HG03571 (cell line): ENCODE results near the gene TMOD1.

Source experiments
- ATAC-seq: cut with Tn5 transposase; IDR thresholded peaks from one replicate; pipeline ENCODE4 v1.9.1; 2021; ENCODE audit not compliant: unreplicated experiment

TMOD1 gene

DNA sequence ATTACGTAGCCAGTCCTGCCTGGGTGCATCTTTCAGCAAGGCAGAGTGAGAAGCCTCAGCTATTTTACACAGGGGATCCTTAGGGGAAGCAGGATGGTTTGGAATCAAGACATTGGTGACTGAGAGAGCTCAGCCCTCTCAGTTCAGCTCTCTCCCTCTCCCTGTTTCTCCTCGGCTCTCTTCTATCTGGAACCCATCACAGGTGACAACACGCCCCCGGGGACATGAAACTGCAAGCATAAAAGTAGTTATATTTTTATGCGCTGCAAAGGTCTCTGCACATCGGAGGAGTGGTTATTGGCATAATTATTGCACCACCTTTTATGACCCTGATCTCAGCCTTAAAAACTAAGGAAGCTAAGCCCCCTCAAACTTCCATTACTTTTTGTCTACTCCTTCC lies 14.2 kb downstream of the TMOD1 start:
- ATAC-seq: no peak

- ATAC-seq: no peak
These were observed 14.6 kb downstream of the TMOD1 start for GRCh38 chr9:97516111-97516510.

DNA sequence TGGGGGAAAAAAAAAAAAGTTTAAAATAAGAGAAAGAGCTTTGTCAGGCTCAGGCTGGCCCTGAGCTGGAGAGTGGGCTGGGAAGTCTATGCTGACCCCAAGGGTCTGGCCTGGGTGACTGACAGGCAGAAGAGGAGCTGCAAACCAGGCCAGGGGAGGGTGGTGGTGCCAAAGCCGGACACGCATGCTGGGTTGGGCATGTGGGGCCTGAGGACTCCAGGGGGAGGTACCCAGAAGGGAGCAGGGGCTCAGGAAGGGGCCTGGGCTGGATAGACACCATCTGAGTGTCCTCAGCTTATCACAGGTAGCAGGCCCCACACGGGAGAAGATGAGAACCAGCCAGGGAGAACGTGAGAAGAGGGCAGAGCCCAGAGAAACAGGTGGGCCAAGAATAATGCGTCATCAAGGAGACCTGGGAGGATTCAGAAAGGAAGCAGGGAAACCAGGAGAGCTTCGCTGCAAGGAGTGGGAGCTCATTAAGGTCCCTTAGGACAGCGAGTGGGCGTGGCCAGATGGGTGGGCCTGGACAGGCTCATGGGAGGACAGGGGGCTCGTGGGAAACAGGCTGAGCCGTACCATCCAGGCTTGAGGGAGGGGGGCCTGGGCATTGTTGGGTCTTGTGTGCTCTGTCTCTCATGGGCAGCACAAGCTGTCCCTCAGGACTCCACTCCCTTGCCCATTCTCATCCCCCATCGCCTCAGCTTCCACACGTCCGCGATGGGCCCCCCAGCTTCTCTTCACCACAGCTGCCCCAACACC lies 16.0 kb downstream of the TMOD1 start:
- no peak for ATAC-seq

DNA sequence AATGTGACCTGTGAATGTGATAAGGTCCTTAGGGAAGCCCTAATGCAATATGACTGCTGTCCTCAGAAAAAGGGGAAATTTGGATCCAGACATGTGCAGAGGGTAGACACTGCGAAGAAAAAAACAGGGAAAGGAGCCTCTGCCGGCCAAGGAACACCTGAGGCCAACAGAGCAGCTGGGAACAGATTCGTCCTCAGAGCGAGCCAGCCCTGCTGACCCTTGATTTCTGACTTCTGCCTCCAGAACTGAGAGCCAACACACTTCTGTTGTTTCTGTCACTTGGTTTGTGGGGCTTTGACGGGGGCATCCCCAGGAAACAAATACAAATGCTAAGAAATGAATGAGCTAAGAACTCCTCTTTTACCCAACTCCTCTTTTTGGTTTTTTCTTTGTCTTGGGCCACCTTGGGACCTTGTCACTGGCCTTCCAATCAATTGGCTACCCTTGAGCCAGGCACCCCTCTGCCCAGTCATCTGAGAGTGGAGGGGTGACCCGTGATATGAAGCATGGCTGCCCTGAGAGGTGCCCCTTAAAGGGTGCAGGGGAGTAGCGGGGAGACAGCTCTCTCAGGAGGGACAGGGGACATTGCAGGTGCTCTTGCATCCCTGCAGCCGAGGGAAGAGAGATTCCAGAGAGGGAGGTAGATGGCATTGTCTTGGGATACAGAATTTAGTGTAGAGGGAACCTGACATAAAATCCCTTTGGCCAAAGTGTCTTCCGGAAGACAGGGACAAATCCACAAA lies 16.9 kb downstream of the TMOD1 start:
- ATAC-seq: no peak

GRCh38 chr9:97518909-97519307 lies 17.4 kb downstream of the TMOD1 start:
- no peak for ATAC-seq

- ATAC-seq: no peak
These were observed 18.0 kb downstream of the TMOD1 start for GRCh38 chr9:97519441-97519970.

DNA sequence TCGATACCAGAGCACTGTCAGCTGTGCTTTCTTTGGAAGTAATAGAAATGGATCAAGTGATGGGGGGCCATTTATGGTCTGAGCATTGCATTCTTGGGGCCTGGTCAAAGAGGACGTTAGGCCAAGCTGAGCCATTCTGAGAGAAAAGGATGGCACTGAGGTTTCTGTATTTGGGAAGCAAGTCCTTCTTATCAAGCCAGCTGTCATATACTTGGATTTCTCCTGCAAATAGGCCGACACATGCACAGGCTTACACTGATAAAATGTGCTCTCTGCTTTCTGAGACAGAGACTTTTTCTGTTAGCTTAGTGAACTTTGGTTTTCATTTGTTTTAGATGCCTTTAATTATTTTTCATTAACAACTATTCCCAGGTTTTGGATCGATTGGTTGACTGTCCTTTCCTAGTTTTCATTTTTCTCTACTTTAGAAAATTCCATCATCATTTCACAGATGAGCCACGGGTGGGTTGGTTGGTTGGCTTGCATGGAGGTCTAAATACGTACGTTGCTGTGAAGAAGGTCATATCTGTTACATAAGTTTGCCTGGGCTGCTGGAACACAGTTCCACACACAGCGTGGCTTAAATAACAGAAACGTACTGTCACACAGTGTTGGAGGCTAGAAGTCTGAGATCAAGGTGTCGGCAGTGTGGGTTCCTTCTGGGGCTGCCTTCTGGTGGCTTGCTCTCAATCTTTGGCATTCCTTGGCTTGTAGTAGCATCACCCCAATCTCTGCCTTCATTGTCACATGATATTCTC lies 20.3 kb downstream of the TMOD1 start:
- ATAC-seq: no peak

GRCh38 chr9:97524424-97524823 lies 23.0 kb downstream of the TMOD1 start:
- ATAC-seq: no peak

DNA sequence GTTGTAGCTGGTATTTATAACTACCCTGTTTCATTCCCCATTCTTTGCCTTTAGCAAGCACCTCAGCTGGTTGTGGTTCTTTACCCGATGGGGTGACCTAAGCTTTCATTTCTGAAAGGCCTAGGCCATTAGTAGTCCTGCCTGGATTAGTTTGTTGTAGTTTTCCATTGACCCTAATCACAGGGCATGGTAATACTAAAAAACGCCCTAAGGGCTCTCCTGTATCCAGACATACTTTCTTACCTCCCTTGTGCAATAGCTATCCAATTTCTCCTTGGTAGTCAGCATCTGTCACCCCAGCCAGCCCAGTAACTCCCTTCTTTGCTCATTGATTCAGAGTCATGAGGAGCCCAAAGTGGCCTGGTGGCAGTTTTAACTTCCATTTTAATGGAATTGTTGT lies 24.0 kb downstream of the TMOD1 start:
- ATAC-seq: no peak

GRCh38 chr9:97526895-97527575 lies 25.6 kb downstream of the TMOD1 start:
- ATAC-seq: no peak

DNA sequence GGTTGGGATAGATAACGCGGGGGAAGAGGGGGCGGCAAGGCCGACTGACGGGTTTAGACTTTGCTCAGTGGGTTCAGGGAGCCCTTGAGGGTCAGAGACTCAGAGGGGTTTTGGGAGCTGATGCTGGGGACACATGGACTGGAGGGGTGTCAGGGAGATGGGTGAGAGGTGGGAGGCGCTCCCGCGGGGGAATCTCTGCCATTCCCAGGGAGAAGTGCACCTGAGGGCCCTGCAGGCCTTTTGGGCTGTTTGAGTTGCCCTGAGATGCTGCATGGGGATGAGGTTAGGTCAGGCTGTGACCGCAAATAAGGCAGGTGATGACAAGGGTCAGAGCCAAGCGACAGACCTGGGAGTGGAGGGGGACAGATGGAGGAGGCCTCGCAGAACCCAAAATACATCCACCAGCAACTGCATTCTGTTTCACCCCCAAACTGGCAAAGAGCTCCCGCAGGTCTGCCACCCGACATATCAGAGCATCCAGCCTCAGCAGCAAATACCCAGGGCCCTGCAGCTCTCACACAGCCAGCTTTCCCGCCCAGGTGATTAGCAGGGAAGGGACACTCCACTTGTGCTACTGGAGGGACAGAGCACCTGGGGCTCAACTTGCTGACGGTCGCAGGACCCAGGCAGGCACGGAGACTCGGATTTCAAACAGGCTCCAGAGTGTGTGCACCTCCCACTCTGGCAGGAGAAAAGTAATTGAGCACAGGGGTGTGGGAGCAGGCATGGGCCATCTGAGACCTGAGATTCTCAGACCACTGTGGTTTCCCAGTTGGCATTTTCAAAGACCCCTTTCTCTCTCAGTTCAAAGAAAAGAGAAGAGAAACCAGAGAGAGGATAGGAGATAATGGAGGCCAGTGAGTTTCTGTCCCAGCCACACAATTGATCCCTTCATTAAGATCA lies 26.4 kb downstream of the TMOD1 start:
- no peak for ATAC-seq

GRCh38 chr9:97528529-97529230 lies 27.2 kb downstream of the TMOD1 start:
- ATAC-seq: no peak

GRCh38 chr9:97529363-97530076 lies 28.1 kb downstream of the TMOD1 start:
- ATAC-seq: peak; percentile 77

GRCh38 chr9:97531888-97532376 lies 30.5 kb downstream of the TMOD1 start:
- ATAC-seq: no peak

GRCh38 chr9:97534185-97534584 lies 32.7 kb downstream of the TMOD1 start:
- ATAC-seq: no peak

GRCh38 chr9:97534961-97535594 lies 33.6 kb downstream of the TMOD1 start:
- ATAC-seq: no peak

- ATAC-seq: no peak
These were observed 34.3 kb downstream of the TMOD1 start for GRCh38 chr9:97535771-97536170.

DNA sequence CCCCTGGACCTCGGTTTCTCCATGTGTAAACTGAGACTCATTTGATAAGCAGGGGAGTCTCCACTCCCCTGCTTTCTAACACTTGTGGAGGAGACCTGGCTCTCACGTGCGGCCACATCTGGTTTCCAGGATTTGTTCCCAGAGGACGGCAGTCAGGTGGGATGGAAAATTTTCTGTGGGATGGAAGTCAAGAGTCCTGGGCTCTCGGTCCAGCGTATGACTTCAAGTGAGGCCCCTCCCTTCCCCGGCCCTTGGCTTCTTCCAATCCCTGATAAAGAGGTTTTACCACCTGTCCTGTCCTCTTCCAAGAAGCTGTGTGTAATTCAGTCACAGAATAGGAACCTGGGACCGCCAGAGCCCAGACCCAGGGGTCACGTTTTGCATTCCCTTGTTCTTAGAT lies 35.0 kb downstream of the TMOD1 start:
- ATAC-seq: no peak
